Transverse colon (tissue), 4 donors: ENCODE results near the gene PPP6C.

Experiments
- EP300 ChIP-seq: sonication (generic); formaldehyde crosslinking; IDR thresholded peaks from one replicate; pipeline ENCODE4 v1.6.1; 2017; ENCODE audit warnings: antibody characterized with exemption, low read depth
- POLR2A ChIP-seq: fragments of 450-650 bp; IDR thresholded peaks from one replicate; pipeline ENCODE4 v1.6.1; 2016; ENCODE audit warnings: antibody characterized with exemption, mild to moderate bottlenecking, moderate library complexity
- POLR2AphosphoS5 ChIP-seq, 3 donors: sonication (generic); formaldehyde crosslinking; IDR thresholded peaks; one replicate each; pipeline ENCODE4 v1.6.1; 2016; ENCODE audit warnings: antibody characterized with exemption in 3 of 3
- TF ChIP-seq, protein P1 (sequence below), 5 experiments: fragments of 200-600 bp in 3 of 5; fragments of 450-650 bp in 2 of 5; sonication (generic) in 3 of 5; IDR thresholded peaks; 1 replicate in 2 of 5; 2 replicates in 3 of 5; pipeline ENCODE4 v1.5.1; 2016 to 2017; ENCODE audit warnings: antibody characterized with exemption in 5 of 5, inconsistent platforms in 3 of 5, mild to moderate bottlenecking in 2 of 5, moderate library complexity in 1 of 5

DNA sequence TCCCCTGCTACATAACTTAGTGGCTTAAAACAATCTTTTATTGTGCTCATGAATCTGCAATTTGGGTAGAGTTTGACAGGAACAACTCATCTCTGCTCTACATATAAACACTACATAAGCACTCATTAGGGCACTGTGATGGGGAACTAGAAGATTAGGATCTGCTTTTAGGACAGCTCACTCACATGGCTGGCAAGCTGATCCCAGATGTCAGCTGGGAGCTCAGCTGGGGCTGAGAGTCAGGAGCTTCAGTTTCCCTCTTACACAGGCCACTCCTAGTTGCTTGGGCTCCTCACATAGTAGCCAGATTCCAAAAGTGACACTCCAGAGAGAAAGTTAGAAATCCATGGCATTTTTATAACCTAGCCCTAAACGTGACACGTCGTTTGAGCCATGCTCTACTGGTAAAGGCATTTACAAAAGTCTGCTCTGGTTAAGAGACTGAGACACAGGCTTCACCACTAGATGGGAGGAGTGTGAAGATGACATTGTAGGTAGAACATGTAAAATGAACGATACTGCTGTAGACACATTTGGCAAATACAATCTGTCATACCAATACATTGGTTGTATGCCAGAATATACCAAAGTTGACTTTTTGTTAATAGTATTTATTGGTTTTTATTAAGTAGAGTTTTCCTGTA is 69.8 kb downstream of the PPP6C start:
- TF ChIP-seq, protein P1, sequence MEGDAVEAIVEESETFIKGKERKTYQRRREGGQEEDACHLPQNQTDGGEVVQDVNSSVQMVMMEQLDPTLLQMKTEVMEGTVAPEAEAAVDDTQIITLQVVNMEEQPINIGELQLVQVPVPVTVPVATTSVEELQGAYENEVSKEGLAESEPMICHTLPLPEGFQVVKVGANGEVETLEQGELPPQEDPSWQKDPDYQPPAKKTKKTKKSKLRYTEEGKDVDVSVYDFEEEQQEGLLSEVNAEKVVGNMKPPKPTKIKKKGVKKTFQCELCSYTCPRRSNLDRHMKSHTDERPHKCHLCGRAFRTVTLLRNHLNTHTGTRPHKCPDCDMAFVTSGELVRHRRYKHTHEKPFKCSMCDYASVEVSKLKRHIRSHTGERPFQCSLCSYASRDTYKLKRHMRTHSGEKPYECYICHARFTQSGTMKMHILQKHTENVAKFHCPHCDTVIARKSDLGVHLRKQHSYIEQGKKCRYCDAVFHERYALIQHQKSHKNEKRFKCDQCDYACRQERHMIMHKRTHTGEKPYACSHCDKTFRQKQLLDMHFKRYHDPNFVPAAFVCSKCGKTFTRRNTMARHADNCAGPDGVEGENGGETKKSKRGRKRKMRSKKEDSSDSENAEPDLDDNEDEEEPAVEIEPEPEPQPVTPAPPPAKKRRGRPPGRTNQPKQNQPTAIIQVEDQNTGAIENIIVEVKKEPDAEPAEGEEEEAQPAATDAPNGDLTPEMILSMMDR (IDR thresholded peaks at IDR 0.05): no peak
- no peak for TF ChIP-seq POLR2AphosphoS5 (IDR thresholded peaks at IDR 0.05)
- TF ChIP-seq POLR2A: no peak
- TF ChIP-seq EP300: no peak
